CD1c-positive myeloid dendritic cell (primary cell): Measurements from ENCODE around the gene YAF2.
A peak's percentile ranks its signal among the peaks of the same experiment; 100 is the strongest.

Experiments used
- DNase-seq: peaks from one replicate; pipeline ENCODE4 v3.0.0-alpha.2; 2016; ENCODE audit errors: extremely low spot score

The YAF2 gene

DNA sequence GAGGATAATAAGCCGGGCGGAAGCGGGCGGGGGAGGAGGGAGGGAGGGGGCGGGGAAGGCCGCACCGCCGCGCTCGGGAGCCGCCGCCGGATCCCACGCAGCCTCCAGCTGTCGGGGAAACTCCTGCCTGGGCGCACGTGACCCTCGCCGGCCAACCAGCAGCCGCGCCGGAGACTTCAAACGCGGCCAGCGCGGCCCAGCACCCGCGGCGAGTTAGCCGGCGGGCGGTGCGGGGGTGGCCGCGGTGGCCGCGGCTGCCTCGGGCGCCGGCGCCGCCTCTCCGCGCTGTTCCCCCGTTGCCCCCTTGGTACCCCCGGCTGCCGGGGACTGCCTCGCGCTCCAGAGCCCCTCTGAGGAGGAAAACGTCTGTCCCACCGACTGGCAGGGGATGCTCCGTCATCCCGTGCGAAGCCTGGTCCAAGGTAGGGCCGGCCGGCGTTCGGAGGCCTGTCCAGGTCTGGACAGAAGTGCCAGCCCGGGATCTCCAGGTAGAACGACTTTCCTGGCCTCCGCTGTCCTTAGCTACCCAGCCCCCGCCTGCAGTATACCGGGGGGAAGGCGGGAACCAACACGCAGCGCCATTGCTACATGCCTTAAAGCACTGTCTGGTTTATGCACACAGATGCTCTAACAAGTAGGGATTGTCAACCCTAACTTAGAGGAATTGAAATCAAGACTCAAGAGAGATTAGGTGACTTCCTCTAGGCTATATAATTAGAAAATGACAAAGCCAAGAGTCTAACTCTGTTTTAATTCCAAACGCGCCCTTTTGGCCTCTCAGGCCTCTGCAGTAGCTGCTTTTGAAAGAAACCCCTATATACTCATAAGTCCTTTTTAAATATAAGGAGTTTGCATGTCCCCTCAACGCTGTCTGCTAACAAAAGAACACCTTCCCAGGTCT is at the start of gene YAF2:
YAF2 (minus strand) TSS at position 9 of the 901 bp plus-strand sequence. CDS start 68 bp downstream, outside the sequence.
- DNase-seq: peak; percentile 93

DNA sequence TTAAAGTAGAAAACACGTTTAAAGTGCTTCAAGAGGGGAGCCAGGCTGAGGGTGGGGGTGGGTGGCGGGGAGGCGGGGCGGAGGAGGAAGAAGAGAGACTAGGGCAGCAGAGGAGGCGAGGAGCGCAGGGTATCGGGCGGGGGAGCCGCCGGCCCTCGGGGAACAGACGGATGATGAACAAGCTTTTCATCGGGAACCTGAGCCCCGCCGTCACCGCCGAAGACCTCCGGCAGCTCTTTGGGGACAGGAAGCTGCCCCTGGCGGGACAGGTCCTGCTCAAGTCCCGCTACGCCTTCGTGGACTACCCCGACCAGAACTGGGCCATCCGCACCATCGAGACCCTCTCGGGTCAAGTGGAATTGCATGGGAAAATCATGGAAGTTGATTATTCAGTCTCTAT is 48.7 kb upstream of the YAF2 start:
- no peak for DNase-seq

- DNase-seq: no peak
Observed at GRCh38 chr12:42285431-42285830, 47.4 kb upstream of the YAF2 start.

GRCh38 chr12:42284876-42285275 is 46.8 kb upstream of the YAF2 start:
- DNase-seq: no peak

GRCh38 chr12:42284157-42284556 is 46.1 kb upstream of the YAF2 start:
- DNase-seq: peak; percentile 15

GRCh38 chr12:42283739-42284138 is 45.7 kb upstream of the YAF2 start:
- no peak for DNase-seq

GRCh38 chr12:42282294-42282693 is 44.2 kb upstream of the YAF2 start:
- no peak for DNase-seq

DNA sequence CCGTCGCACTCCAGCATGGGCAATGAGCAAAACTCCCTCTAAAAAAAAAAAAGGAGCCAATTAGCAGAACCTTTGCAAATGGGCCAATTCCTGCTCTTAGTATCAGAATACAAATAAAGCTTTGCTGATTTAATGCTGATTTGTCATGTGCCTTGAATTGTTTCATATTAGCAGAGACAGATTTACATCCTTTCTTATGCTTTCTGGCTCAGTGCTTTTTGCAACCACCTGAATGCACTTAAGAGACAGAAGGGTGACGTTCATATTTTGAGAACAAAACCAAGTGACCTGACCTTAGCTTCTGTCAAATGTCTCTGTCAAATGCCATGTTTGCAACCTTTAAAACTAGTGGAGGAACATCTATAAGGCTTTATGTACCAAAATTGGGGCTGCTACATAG is 43.8 kb upstream of the YAF2 start:
- DNase-seq: no peak

GRCh38 chr12:42281278-42281677 is 43.2 kb upstream of the YAF2 start:
- DNase-seq: no peak

GRCh38 chr12:42278128-42278510 is 40.1 kb upstream of the YAF2 start:
- DNase-seq: no peak

- DNase-seq: no peak
Observed at GRCh38 chr12:42277396-42278127, 39.5 kb upstream of the YAF2 start.

- DNase-seq: no peak
Observed at GRCh38 chr12:42275499-42275898, 37.5 kb upstream of the YAF2 start.

DNA sequence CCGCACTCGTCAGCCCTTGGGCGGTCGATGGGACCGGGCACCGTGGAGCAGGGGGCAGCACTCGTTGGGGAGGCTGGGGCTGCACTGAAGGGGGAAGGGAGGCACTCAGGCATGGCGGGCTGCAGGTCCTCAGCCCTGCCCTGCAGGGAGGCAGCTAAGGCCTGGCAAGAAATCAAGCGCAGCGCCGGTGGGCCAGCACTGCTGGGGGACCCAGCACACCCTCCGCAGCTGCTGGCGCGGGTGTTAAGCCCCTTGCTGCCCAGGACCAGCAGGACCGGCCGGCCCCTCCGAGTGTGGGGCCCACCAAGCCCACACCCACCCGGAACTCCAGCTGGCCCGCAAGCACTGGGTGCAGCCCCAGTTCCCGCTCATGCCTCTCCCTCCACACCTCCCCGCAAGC is 35.7 kb upstream of the YAF2 start:
- no peak for DNase-seq

- no peak for DNase-seq
Observed at GRCh38 chr12:42270596-42270995, 32.5 kb upstream of the YAF2 start.

DNA sequence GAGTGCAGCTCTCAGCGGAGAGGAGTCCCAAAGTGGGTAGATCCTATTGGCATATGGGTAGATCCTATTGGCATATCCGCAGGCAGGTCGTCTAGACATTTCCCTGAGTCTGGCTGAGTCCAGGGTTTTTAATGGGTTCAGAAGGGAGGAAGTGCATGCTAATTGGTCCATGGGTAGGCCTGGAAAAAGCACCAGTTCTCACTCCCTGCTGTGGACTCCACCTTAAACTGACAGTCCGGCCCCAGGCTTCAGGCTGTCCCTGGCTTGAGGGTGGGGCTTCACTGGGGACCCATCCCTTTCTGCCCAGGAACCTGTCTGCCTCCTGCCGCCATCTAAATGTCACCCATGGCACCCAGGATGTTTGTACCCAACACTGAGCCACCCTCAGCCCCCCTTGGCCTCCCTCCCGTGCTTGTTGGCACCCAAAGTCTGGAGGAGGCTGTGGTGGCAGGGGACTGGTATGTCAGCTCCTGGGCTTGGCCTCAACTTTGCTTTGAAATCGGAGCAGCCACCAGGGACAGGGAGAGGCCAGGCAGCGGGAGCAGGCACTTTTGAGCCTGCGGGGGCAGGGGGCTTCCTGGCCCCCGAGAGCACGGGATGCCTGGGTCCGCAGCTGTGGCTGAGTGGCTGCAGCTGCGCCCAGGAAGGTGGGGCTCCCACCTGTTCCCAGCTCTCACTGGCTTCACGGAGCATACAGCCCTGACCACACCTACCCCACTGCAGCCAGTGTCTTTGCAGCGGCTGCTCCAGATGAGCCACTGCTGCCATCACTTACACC is 29.6 kb upstream of the YAF2 start:
- no peak for DNase-seq

- DNase-seq: no peak
Observed at GRCh38 chr12:42266579-42267230, 28.7 kb upstream of the YAF2 start.

GRCh38 chr12:42262271-42262670 is 24.2 kb upstream of the YAF2 start:
- DNase-seq: no peak

GRCh38 chr12:42261708-42262107 is 23.7 kb upstream of the YAF2 start:
- no peak for DNase-seq

GRCh38 chr12:42260518-42260917 is 22.5 kb upstream of the YAF2 start:
- DNase-seq: no peak

- no peak for DNase-seq
Observed at GRCh38 chr12:42259699-42260098, 21.7 kb upstream of the YAF2 start.

DNA sequence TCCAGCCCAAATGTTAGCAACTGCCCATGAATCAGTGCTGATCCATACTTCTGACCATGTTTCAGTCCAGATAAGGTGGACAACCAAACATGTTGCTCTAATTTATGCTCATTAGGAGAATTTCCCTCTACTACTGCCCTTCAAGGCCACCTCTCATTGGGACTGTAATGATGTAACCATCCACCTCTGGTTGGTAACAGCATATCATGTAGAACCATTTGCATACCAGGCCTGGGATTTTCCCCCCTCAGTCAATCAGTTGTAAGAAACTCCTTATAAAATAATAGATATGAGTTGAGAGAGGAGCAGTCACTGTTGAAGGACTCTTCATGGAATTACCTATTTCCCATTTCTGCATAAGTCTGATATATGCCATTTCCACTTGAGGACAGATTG is 17.8 kb upstream of the YAF2 start:
- no peak for DNase-seq
